Immature natural killer cell (primary cell): ENCODE measurements around the gene VWA3A. TPM values are rescaled to one million over a fixed set of nuclear protein-coding genes. Genes with fewer than 3 reads are reported as not detected.

Experiments
- DNase-seq, 3 donors: peaks; one replicate each; pipeline ENCODE4 v3.0.0; 2022; ENCODE audit warnings: mixed read lengths in 1 of 3
- H3K27ac Mint-ChIP-seq, 6 donors: one replicate each; pipeline ENCODE4 v1.8.0; 2020; ENCODE audit warnings: mixed read lengths in 6 of 6, mild to moderate bottlenecking in 5 of 6, inconsistent platforms in 4 of 6, moderate library complexity in 3 of 6
- H3K27me3 Mint-ChIP-seq, 3 donors: one replicate each; pipeline ENCODE4 v1.8.0; 2020 to 2021; ENCODE audit warnings: low read depth in 3 of 3, mild to moderate bottlenecking in 3 of 3, mixed read lengths in 3 of 3, moderate library complexity in 3 of 3, inconsistent platforms in 1 of 3
- H3K36me3 Mint-ChIP-seq, 3 donors: one replicate each; pipeline ENCODE4 v1.8.0; 2020; ENCODE audit warnings: mixed read lengths in 3 of 3, inconsistent platforms in 2 of 3, mild to moderate bottlenecking in 2 of 3
- H3K4me1 Mint-ChIP-seq, 2 donors: one replicate each; pipeline ENCODE4 v1.8.0; 2020; ENCODE audit warnings: inconsistent platforms in 2 of 2, mild to moderate bottlenecking in 2 of 2, mixed read lengths in 2 of 2, moderate library complexity in 1 of 2
- H3K4me3 Mint-ChIP-seq, 5 donors: one replicate each; pipeline ENCODE4 v1.8.0; 2020; ENCODE audit warnings: mild to moderate bottlenecking in 5 of 5, mixed read lengths in 5 of 5, inconsistent platforms in 3 of 5, moderate library complexity in 3 of 5
- H3K9me3 Mint-ChIP-seq, 6 donors: one replicate each; pipeline ENCODE4 v1.8.0; 2020; ENCODE audit warnings: mild to moderate bottlenecking in 6 of 6, mixed read lengths in 6 of 6, inconsistent platforms in 4 of 6, moderate library complexity in 3 of 6
- polyA plus RNA-seq, 3 donors: library from polyadenylated mRNA; unstranded; fragments of 300-500 nt; fragmentation: Illumina TruSeq; gene quantifications; one replicate each; pipeline ENCODE4 v1.2.3, GENCODE V29; 2021

Gene VWA3A
- polyA plus RNA-seq, 3 donors from 2014 or later: not detected

DNA sequence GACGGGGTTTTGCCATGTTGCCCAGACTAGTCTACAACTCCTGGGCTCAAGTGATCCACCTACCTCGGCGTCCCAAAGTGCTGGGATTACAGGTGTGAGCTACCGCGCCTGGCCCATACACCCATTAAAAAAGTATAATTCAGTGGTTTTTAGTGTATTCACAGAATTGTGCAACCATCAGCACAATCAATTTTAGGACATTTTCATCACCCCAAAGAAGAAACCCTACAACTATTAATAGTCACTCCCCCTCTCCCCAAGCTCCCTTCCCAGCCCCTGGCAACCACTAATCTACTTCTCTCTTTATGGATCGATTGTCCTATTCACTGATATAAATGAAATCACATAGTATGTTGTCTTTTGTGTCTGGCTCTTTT, 109.9 kb downstream of the VWA3A start:
- no peak overlapping the region for H3K4me3 Mint-ChIP-seq
- no peak for DNase-seq
- H3K4me1 Mint-ChIP-seq: peaks cover 13 to 15% of the 10 kb centered on the region in 2 donors
- H3K9me3 Mint-ChIP-seq: no peaks in the 10 kb centered on the region
- peaks cover 0 to 1% (median under 1%) of the 10 kb centered on the region in 3 donors for H3K27me3 Mint-ChIP-seq
- H3K27ac Mint-ChIP-seq: peak overlapping the region in 1 of 6 donors; percentile 44
- H3K36me3 Mint-ChIP-seq: no peaks in the 10 kb centered on the region

DNA sequence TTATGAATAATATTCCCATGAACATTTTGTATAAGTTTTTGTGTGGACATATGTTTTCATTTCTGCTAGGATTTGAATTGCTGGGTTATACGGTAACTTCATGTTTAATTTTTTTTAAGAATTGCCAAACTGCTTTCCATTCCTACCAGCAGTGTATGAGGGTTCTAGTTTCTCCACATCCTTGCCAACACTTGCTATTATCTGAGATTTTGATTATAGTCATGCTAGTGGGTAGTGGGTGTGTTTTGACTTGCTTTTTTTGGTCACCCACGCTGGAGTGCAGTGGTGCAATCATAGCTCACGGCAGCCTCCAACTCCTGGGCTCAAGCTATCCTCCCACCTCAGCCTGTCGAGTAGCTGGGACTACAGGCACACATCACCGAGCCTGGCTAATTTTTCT, 110.8 kb downstream of the VWA3A start:
- no peak for DNase-seq
- H3K27ac Mint-ChIP-seq: no peak overlapping the region
- peaks cover 0 to 2% (median 1%) of the 10 kb centered on the region in 3 donors for H3K27me3 Mint-ChIP-seq
- no peaks in the 10 kb centered on the region for H3K36me3 Mint-ChIP-seq
- peaks cover 21 to 22% of the 10 kb centered on the region in 2 donors for H3K4me1 Mint-ChIP-seq
- no peak overlapping the region for H3K4me3 Mint-ChIP-seq
- no peaks in the 10 kb centered on the region for H3K9me3 Mint-ChIP-seq

DNA sequence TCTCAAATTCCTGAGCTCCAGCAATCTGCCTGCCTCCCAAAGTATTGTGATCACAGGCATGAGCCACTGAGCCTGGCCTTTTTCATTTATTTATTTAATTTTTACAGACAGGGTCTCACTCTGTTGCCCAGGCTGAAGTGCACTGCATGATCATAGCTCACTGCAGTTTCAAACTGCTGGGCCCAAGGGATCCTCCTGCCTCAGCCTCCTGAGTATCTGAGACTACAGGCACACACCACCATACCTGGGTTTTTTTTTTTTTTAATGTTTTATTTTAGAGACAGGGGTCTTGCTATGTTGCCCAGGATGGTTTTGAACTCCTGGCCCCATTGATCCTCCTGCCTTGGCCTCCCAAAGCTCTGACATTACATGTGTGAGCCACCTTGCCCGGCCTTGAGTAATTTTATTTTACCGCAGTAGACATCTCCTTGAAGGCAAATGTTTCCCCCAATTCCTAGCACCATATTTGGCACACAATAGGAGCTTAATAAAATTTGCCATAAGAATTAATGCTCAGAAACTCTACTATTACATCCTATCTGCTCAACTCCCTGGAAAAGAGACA, 111.8 kb downstream of the VWA3A start:
- Mint-ChIP-seq H3K27ac (peak overlapping the region in 1 of 6 donors; percentile 49), H3K27me3 (peaks cover 0 to 3% (median 1%) of the 10 kb centered on the region in 3 donors), H3K36me3 (no peaks in the 10 kb centered on the region), H3K4me3 (peak overlapping the region in 2 of 5 donors; percentile 27 to 71), H3K4me1 (peaks cover 21 to 22% of the 10 kb centered on the region in 2 donors), H3K9me3 (no peaks in the 10 kb centered on the region)
- DNase-seq: no peak

DNA sequence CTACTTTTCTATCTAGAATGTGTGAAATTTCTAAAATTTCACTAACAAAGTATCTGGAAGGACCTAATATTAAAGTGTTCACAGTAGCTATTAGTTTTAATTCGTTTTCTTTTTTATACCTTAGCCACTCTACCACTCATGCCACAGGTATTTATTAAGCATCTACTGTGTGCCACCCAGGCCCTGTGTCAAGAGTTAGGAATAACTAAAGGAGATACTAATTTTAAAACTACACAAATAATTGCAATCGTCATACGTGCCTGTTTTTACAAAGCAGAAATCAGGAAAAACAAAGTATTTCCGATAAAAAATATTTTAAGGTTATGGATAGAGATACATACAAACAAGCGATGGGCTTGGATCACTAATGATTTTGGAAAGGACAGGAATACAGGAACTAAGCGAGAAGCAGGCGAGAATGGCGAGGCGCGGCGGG, 113.3 kb downstream of the VWA3A start:
- DNase-seq: no peak
- Mint-ChIP-seq H3K4me1 (peaks cover 22 to 23% of the 10 kb centered on the region in 2 donors), H3K36me3 (no peaks in the 10 kb centered on the region), H3K4me3 (peak overlapping the region; percentile 85 to 99 (median 95)), H3K9me3 (no peaks in the 10 kb centered on the region), H3K27ac (peak overlapping the region; percentile 27 to 87 (median 74)), H3K27me3 (peaks cover 0 to 3% (median 1%) of the 10 kb centered on the region in 3 donors)

DNA sequence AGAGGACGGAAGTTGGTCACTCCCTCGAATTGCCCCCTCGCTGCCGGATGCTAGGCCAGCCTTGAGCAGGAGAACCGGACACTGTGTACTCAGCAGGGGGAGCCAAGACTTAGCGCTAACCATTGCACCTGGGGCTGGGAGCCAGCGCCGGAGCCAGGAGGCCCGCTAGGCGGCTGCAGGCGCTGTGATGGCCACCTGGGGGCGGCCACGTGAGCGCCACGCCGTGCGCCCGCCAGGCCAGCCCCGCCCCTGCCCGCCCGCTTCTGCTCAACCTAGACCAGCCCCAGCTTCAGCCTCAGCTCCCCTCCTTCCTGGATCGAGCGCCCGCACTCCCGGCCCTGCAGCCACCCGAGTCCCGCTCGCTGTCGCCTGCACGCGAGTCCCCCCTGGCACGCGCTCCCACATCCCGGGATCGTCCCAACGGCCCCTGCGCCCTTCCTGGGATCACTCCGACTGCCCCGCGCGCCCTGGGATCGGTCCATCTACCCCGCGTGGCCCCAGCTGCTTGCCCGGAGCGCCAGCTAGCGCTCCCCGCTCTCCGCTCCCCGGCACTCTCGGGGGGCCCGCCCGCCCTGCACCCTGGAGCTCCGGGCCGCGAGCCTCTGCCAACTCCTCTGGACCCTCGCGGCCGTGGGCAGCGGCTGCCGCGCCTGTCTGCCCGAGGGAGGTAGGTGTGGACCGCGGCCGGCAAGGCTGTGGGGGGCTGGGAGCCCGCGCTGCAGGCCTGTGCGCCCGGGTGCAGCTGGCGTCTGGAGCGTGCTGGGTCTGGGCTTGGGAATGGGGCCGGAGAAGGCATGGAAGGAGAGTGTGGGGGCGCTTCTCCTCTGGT, 113.9 kb downstream of the VWA3A start, which contains the start of gene EEF2K:
EEF2K (plus strand) TSS at position 266 of the 829 bp plus-strand sequence. CDS start 19,452 bp downstream, outside the sequence.
- Mint-ChIP-seq H3K36me3 (no peaks in the 10 kb centered on the region), H3K4me1 (peaks cover 22 to 23% of the 10 kb centered on the region in 2 donors), H3K27me3 (peaks cover 0 to 3% (median 1%) of the 10 kb centered on the region in 3 donors), H3K9me3 (no peaks in the 10 kb centered on the region), H3K4me3 (peak within 1 kb of the TSS; percentile 85 to 99 (median 95)), H3K27ac (peak within 1 kb of the TSS; percentile 27 to 91 (median 84))
- DNase-seq: peak; percentile 71 to 76 (median 71)

Other genes starting within 250 kb of the VWA3A start
- 10 to 100 TPM in 1 of 3 donors, under 1 TPM in 1, not detected in 1; 0.92 to 10.5 TPM for gene NPIPB4, start 234.8 kb upstream of the VWA3A start, polyA plus RNA-seq
- gene UQCRC2, start 139.2 kb upstream of the VWA3A start, polyA plus RNA-seq: 100 to 1,000 TPM; 147 to 208 (median 195) TPM
- gene PDZD9, start 91.4 kb upstream of the VWA3A start, polyA plus RNA-seq: not detected
- gene MOSMO, start 84.4 kb upstream of the VWA3A start, polyA plus RNA-seq: 1 to 10 TPM; 1.7 to 3.7 (median 3.2) TPM
- gene SDR42E2, start 70.0 kb downstream of the VWA3A start, polyA plus RNA-seq: under 1 TPM in 2 of 3 donors, not detected in 1; 0.47 to 0.51 TPM
- gene EEF2K, start 113.7 kb downstream of the VWA3A start, polyA plus RNA-seq: 1 to 10 TPM in 2 of 3 donors, not detected in 1; 1.1 to 3.2 TPM
- gene POLR3E, start 204.9 kb downstream of the VWA3A start, polyA plus RNA-seq: 10 to 100 TPM in 1 of 3 donors, 1 to 10 TPM in 2; 2.9 to 21.5 (median 6.9) TPM